SW480 (cell line): ENCODE measurements around the gene CECR2.
"Not testable (repeated sequence)": the region's sequence is repeated elsewhere in the genome, so short reads cannot be mapped to it uniquely, and the experiment has no call there.

ENCODE experiments used
- DNase-seq: peaks from one replicate; pipeline ENCODE4 v3.0.0-alpha.2; 2016; ENCODE audit warnings: low spot score

The CECR2 gene

DNA sequence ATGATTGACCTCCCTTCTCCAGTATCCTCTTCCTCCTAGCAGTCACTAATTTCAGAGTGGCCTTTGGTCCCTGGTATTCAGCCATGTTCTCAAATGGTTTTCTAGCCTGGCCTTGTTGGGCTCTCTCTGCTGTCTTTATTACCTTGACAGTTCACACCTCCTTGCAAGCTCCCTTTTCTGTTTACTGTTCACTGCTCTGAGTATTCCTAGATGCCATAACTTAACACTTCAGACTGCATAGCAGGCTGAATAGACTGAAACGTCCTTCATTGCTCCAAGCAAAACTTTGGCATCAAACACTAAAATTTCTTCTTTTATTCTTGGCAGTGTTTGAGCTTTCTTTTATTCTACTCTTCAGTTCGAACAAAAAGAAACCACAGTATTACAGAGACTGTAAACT lies 144.4 kb downstream of the CECR2 start:
- no peak for DNase-seq

DNA sequence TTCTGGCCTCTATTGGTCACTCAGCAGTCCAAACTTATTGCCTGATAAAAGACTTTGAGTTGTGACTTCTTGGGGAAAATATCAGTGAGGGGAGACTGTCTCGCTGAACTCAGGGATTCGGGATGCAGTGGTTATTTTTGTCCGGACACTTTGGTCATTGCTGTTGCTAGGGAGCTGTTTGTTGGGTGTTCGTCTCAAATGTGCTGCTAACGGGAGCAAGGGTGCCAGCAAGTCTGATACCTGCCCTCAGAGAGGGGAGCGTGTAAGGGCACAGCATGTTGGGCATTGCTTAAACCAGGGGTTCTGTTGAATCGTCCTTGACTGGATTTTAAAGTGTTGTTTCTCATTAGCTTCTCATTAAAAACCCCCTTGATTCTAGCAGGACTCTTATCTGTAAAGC lies 144.8 kb downstream of the CECR2 start:
- DNase-seq: no peak

DNA sequence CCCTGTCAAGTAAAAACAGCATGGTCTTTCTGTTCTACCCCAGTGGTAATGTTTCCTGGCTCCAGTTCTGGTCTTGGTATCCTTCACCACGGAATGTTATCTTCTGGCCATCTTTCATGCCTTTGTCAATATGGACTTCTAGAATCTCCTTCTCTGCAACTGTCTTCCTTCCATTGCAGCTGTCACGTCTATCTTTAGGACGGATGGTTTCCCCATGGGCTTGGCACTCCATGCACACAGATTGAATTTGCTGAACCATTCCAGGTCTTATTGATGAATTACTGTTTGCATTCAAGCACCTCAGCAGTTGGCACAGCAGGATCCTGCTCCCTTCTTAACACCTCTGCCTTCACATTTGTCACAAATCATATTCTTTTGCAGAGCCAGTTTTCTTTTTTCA lies 149.1 kb downstream of the CECR2 start:
- no peak for DNase-seq

- not testable (repeated sequence) for DNase-seq
Measured at GRCh38 chr22:17521971-17522370, 152.7 kb downstream of the CECR2 start.

GRCh38 chr22:17523925-17524324 lies 154.7 kb downstream of the CECR2 start:
- no peak for DNase-seq

DNA sequence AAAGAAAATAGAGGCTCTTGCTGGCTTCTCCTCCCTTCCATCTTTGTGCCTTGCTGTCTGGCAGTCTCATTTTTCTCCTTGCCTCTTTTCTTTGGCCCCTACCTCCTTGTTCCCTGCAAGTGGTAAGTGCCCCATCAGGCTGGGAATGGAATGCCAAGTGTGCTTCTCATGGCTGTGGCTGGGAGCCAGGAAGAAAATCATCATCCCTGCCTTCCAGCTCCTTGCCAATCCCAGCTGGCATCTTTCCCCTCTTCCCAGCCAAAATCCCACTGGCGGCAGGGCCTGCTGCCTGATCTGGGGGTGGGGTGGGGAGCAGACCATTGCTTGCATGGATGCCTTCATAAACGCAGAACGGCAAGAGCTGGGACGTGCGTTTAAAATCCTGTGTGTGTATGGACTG lies 167.0 kb downstream of the CECR2 start:
- no peak for DNase-seq

GRCh38 chr22:17537155-17537554 lies 167.9 kb downstream of the CECR2 start:
- no peak for DNase-seq

DNA sequence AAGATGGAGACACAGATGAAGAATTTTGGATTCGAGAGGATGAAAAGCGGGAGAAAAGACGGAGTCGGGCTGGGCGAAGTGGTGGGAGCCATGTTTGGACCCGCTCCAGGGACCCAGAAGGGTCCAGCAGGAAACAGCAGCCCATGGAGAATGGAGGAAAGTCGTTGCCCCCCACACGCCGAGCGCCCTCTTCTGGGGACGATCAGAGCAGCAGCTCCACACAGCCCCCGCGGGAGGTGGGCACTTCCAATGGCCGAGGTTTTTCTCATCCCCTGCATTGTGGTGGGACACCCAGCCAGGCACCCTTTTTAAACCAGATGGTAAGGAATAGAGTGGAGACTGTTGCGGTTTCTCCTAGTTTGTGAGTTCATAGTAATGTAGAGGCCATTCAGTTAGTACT lies 171.2 kb downstream of the CECR2 start:
- no peak for DNase-seq

DNA sequence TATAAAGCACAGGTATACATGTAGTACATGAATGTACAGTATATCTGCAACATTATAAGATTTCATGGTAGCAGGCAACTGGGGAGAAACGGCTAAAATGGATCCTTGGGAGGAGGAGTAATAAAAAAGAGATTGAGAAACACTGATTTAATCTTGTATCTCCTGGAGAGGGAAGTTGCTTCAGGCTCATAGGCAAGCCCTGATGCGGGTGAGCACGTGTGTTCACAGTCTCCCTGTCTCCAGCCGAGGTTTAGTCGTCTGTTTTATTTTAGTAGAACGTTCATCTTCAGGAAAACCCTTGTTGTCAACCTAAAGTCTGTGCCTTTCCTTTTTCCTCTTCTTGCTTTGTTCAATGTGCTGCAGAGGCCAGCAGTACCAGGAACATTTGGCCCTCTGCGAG lies 172.2 kb downstream of the CECR2 start:
- DNase-seq: no peak

- DNase-seq: no peak
Measured at GRCh38 chr22:17542452-17542851, 173.2 kb downstream of the CECR2 start.

- no peak for DNase-seq
Measured at GRCh38 chr22:17548010-17548755, 178.9 kb downstream of the CECR2 start.

GRCh38 chr22:17548756-17549035 lies 179.4 kb downstream of the CECR2 start:
- no peak for DNase-seq

DNA sequence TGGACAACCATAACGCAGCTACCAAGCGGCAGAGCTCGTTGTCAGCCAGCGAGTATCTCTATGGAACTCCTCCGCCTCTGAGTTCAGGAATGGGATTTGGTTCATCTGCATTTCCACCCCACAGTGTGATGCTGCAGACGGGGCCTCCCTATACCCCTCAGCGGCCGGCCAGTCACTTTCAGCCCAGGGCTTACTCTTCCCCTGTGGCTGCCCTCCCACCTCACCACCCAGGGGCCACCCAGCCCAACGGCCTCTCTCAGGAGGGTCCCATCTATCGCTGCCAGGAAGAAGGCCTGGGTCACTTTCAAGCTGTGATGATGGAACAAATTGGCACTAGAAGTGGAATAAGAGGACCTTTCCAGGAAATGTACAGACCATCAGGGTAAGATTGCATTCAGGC lies 179.9 kb downstream of the CECR2 start:
- no peak for DNase-seq

DNA sequence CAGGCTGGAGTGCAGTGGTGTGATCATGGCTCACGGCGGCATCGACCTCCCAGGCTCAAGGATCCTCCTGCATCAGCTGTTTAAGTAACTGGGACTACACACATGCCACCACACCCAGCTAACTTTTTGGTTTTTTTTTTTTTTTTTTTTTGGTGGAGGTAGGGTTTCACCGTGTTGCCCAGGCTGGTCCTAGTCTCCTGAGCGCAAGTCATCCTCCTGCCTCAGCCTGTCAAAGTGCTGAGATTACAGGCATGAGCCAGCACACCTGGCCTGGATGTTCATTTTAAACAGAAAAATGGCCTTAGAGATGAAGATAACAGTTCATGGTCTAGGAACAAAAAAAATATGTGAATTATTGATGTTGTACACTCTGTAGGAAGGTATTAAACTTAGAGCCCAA lies 180.4 kb downstream of the CECR2 start:
- DNase-seq: no peak

- no peak for DNase-seq
Measured at GRCh38 chr22:17552737-17553136, 183.5 kb downstream of the CECR2 start.

- no peak for DNase-seq
Measured at GRCh38 chr22:17554814-17555213, 185.6 kb downstream of the CECR2 start.

- DNase-seq: no peak
Measured at GRCh38 chr22:17559188-17559587, 189.9 kb downstream of the CECR2 start.

GRCh38 chr22:17562906-17563870 lies 193.9 kb downstream of the CECR2 start, which contains the start of gene SLC25A18:
Gene SLC25A18, plus strand, starts transcription at chr22:17563498. Its CDS starts 16,447 bp downstream, at chr22:17579945.
- no peak for DNase-seq

DNA sequence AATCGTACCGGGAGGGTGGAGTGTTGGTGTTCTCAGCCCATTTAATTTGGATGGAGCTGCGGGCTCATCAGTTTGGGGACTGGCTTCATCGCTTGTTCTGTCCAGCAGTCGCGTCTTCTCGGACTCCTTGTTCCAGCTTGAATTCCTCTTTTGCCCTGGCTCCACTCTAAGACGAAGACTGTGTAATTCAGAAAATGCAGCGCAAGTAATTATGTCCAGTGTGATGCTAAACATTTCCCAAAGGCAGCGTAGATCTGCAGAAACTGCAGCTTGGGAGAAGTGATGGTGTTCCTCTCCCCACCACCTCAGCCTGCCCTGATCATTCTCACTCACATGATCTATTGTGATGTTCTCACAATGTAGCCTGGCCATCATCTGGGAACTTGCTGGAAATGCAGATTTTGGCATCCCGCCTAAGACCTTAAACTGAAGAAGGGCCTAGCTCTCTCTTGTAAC lies 194.7 kb downstream of the CECR2 start:
- DNase-seq: no peak

- DNase-seq: not testable (repeated sequence)
Measured at GRCh38 chr22:17566016-17566687, 196.9 kb downstream of the CECR2 start.

GRCh38 chr22:17566776-17567175 lies 197.5 kb downstream of the CECR2 start:
- no peak for DNase-seq

DNA sequence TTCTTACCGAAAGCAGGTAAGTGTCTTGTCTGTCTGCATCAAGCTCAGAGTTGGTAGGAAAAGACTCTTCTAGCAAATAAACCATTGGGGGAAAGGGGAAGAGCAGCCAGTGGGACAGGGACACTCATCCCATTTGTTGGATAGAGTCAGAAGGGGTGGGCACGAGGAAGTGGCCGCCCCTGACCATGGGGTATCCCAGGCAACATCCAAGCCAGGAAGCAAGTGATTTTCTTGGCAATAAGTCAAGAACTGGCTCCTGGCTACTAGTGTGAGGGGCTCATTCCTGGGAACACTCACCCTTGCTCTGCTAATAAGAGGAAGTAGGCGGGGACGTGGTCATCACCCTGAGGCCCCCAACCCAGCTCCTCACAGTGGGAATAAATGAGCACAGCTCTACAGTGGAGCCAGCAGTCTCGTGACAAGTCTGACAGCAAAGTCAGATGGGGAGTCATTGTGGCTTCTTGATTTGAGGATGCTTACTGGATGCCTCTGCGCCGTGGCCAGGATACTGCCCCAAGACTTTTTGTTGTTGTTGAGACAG lies 200.8 kb downstream of the CECR2 start:
- peak; percentile 22 for DNase-seq
